ENCODE results near the gene CENPU. TPM values are rescaled to one million over a fixed set of nuclear protein-coding genes. Genes with fewer than 3 reads are reported as not detected.

The CENPU gene
- total and polyA plus RNA-seq, 2 of the 8 experiments (the other 6 are each of a cell fraction or from before 2014, with no cell fraction given) = 32.1 to 122 TPM

- TF ChIP-seq CTCF (IDR thresholded peaks at IDR 0.05; ENCODE audit: control extremely low read depth in 1 of 3, insufficient read depth in 1 of 3, low read depth in 1 of 3, low read length in 3 of 3) = no peak
- TF ChIP-seq RBBP5 (IDR thresholded peaks at IDR 0.05; ENCODE audit: borderline replicate concordance, low read depth, low read length) = no peak
Measured at GRCh38 chr4:184705692-184706091, 28.2 kb downstream of the CENPU start (continued).

All from H1 (cell line).